GM15510 (cell line): ENCODE results near the gene ATOH8.

Source experiments
- POLR2A ChIP-seq: IDR thresholded peaks from 3 replicates; pipeline ENCODE4 v1.6.1; 2011; ENCODE audit warnings: borderline replicate concordance; ENCODE audit not compliant: insufficient read length; ENCODE audit errors: extremely low read depth

Gene ATOH8

DNA sequence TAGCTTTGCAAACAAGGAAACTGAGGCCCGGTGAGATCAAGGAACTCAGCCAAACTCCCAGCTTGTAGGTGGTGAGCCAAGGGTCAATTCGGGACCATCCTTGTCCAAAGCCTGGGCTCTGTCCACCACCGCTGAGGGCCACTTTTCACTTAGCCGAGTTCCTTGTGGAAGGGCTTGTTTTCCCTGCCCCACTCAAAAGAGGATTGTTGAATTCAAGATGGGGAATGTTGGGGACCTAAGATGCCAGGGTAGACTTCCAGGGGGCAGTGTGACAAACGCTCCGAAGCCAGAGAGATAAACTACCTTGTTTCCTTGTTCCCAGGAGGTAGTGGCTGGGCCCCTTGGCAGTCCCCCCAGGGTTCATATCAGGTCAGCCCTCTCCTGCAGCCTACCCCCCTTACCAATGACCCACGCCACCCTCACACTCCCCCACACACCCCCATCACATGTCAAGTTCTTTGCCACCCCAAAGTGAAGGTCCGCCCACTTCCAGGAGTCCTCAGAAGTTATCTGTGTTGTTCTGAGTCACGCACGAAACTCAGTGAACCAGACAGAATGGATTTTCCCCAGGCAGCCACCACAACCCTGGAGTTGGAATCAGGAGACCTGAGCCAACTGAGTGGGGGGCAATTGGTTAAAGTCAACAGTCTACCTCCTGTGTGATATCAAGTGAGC is 10.3 kb upstream of the ATOH8 start:
- no peak for TF ChIP-seq POLR2A

DNA sequence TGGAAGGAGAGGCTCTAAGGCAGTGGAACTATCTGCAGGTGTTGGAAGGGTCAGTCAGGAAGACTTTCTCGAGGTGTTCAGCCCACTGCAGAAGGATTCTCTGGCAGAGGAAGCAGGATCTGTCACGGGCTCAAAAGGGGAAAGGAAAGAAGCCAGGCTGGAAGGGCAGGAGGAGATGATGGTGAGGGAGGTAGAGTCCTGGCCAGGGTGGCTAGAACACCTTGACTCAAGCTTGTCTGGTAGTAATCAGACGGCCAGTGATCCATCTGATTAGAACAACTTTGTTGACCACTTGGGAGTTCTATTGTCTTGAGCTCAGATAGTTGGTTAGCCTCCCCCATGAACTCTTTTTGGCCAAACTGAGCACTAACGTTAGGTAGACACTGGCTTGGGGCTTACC is 9.7 kb upstream of the ATOH8 start:
- TF ChIP-seq POLR2A = no peak

DNA sequence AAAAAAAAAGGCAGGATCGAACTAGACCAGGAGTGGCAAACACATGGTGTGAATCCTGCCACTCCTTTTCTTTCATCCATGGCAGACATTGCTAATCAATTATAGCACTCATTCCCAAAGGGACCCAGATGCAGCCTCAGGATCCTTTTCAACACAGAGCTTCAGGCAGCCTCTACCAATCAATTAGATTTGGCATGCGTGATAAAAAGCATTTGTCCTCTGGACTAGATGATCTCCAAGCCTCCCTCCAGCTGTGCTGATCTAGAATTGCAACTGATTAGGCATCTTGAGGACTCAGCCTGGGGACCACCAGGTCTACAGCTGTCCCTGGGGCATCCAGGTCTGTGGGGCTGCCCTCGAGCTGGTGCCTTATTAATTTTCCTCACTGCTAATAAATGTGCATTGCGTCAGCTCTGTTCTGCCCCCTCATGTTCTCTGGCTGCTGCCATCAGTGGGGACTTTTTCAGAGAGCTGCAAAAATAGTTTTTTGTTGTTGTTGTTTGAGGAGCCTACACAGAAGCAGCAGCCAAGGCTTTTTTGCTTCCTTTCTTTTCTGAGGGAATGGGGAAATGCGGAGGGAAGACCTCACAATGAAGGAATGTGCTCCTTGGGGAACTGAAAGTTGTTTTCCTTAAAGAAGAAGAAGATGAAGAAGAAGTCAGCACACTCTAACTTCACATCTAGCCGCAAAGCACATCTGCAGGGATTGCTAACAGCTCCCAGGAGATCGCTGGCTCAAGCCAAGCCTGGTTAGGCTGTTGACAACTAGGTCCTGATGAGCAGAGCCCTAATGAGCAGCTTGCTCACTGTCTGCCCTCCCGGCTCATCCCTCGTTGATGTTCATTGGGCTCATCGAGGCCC is 8.8 kb upstream of the ATOH8 start:
- no peak for TF ChIP-seq POLR2A

DNA sequence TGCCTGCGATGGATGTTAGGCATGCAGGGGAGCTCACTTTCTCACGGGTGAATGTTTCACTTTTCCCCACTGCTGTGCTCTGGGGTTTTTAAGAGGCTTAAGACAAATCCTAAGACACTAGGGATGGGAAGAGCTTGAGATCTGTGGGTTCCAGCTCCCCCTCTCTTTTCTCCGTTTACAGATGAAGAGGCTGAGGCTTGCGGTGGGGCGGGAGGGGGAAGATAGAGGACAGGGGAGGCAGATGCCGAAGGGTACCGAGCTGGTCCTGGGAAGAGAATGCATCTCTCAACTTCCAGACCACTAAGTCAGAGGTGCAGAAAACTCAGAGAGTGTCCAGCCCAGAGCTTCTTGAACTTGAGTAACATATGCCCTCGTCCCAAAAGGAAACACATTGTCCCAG is 8.2 kb upstream of the ATOH8 start:
- TF ChIP-seq POLR2A = no peak

DNA sequence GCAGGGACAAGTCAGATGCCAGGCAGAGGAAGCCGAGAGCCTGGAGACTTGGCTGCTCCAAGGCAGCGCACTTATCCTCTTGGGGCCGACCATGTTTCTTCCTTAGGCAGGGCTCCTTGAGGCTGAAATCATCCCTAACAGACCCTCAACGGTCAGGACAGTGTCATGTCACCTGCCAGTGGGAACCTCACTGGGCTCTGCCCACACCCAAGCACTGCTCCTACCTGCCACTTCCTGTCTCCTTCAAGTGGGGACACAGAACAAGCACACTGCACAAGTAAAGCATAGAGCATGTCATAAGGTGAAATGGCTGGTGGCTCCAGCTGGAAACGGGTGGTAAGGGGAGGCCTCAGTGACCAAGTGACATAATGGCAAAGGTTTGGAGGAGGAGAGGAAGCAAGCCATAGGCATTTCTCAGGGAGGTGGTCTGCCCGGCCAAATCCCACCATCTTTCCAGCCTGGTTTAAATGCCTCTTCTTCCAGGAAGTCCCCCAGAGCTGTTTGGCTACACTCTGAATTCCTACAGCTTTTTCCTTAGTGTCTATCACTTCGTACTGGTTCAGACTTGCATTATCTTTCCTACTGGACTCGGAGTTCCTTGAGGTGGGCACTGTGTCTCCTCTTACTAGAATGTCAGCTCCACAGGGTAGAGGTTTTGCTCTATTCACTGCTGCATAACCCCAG is 7.3 kb upstream of the ATOH8 start:
- no peak for TF ChIP-seq POLR2A

DNA sequence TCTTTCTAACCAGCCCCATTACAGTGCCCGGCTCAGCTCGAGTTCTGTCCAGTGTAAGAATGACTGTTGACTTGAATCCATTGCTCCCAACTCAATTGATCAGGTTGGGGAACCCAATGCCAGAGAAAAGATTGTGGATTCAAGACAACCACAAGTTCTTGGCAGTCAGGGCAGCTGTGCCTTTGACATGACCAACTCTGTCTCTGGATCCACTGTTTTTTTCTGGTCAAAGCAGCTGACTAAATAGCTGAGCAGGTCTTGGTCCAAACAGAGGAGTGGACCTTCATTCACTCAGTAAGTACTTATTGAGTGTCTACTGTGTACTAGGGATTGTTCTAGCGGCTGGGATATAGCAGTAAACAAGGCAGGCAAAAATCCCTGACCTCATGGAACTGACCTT is 6.3 kb upstream of the ATOH8 start:
- no peak for TF ChIP-seq POLR2A

DNA sequence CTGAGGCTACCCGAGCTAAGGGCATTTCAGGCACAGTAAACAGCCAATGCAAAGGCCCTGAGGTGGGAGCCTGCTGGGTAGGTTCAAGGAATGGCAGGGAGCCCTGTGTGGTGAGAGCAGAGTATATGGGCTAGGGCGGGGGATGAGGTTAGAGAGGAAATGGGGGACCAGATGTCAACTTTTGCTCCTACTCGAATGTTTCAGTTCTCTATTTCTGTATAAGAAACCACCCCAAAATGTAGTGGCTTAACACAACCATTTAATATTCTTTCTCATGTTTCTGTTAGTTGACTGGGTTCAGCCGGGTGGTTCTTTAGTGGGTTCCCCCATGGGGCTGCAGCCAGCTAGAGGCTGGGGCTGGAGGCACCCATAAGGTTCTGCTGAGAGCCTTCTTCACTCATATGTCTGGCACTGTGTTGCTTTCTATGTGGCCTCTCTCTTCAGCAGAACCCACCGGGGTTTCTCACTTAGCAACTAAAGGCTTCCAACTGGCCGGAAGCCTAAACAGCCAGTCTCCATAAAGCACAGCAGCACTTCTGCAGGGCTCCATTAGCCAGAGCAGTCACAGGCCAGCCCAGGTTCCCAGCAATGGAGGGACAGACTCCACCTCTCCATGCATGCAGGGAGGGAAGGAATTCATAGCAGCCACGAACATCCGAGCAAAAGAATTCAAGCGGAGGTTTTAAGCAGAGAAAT is 5.6 kb upstream of the ATOH8 start:
- TF ChIP-seq POLR2A = no peak

DNA sequence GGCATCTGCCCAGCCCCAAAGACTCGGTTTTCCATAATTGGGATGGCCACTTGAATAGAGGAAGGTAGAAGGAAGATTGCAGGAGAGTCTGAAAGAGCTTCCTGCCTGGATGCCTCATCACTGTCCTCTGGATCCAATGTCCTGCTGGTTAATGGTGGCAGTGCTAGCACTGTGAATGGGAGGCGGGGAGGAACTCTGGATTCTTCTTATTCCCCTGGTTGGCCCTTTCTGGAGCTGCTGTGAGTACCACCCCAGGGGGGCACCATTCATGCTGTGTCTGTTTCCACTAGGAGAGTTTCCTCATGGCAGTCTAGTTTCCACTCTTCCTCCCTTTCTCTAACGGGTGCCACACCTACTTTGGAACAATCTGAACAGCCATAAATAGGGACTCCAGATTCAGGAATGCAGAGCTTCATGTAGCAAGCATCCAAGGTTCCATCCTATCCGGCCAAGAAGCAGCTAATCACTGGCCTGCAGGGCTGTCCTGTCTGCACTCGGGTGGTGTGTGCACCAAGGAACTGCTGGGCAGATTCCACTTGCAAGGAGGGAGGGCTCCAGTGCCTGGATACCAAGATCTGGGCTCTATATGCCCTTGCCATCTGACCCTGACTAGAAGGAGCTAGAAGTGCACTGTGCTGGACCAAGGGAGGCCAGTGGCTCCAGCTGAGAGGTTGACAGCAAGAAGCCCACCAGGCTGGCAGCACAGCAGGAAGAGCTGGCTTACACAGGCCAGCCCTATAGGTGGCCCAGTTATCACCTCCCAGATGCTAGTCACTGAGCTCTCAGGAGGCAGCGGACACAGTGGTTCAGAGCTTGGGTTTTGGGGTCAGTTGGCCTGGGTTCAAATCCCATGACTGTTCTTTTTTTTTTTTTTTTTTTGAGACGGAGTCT is 4.6 kb upstream of the ATOH8 start:
- no peak for TF ChIP-seq POLR2A

DNA sequence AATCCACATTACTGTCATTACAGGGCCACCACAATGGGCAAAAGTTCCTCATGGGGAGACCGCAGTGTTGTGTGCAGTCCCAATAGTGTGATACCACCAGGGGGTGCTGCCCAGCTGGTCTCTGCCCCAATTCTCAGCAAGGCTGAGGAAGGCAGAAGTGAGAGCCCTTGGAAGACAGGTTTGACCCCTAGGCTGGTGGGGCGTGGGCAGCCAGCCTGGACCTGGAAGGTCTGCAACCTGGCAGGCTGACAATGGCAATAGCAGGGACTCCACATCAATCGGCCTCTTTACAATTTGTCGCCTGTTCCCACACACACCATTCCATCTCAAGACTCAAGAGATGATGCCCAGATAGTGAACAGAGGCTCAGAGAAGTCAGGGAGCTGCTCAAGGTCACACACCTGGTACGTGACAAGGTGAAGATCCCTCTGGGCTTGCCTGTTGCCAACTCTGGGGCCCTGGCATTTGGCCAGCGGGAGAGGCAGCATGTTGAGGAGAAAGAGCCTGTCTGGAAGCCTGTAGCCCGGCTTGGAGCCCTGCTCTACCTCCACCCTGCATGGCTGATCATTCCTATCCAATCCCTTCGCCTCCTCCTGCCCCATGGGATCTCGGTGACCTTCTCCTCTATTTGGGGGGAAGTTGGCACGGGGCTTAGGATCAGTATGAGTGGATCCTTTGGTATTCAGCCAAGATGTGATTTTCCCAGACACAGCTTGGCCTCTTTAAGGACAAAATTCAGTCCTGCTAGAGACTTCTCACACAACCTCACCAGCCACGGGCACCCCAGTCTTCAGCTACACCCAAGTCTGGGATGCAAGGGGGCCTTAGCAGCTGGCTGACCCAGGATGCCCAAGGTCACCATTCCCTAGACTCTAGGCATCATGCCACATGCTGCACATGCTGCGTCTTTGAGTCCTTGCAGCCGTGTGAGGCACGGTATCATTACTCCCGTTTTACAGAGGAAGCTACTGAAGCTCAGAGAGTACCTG is 2.9 kb upstream of the ATOH8 start:
- no peak for TF ChIP-seq POLR2A

DNA sequence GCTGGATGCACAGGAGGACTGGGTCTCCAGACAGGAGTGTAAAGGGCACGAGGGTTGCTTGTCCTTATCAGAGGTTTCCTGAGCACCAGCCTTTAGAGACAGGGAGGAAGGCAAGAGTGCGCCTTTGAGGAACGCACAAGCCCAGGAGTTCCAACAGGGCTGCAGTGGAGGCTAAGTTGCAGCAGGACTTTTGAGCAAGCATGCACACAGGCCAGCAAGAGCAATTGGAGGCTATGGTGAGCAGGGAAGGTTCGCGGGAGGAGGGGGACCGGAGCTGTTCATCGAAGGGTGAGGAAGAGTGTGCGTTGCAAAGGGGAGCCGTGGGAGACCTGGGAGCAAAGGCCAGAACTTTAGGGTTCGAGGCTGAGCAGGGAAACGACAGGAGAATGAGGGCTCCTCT is 2.2 kb upstream of the ATOH8 start:
- no peak for TF ChIP-seq POLR2A

DNA sequence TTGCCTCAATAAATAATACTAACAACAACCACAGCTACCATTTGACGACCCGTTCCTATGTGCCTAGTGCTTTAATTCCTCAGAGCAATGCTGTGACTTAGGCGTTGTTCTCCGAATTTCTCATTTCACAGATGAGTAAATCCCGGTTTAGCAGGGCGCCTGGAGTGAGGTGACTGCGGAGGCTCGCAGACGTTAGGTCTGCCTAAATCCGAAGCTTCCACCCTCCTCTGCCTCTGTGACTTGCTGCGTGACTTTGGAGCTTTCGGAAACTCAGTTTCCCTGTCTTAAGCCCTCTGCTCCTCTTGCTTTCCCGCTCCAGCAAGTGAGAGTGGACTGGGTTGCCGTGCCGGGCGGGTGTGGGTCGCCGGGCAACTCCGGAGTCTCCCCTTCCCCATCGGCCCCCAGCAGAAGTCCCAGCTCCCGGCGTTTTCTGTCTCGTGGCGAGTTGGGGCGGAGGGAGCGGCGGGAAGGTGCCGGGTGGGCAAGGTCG is 711 bp upstream of the ATOH8 start:
- TF ChIP-seq POLR2A = no peak

DNA sequence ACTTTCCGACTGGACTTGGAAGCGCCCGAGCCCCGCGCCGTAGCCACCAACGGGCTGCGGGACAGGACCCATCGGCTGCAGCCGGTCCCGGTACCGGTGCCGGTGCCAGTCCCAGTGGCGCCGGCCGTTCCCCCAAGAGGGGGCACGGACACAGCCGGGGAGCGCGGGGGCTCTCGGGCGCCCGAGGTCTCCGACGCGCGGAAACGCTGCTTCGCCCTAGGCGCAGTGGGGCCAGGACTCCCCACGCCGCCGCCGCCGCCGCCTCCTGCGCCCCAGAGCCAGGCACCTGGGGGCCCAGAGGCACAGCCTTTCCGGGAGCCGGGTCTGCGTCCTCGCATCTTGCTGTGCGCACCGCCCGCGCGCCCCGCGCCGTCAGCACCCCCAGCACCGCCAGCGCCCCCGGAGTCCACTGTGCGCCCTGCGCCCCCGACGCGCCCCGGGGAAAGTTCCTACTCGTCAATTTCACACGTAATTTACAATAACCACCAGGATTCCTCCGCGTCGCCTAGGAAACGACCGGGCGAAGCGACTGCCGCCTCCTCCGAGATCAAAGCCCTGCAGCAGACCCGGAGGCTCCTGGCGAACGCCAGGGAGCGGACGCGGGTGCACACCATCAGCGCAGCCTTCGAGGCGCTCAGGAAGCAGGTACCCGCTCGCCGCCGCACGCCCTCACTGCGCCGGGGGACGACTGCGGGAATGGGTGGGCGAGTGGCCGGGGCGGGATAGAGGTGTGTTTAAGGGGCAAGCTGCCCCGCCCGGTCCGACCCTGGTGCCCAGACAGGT is 713 bp downstream of the ATOH8 start:
- no peak for TF ChIP-seq POLR2A

DNA sequence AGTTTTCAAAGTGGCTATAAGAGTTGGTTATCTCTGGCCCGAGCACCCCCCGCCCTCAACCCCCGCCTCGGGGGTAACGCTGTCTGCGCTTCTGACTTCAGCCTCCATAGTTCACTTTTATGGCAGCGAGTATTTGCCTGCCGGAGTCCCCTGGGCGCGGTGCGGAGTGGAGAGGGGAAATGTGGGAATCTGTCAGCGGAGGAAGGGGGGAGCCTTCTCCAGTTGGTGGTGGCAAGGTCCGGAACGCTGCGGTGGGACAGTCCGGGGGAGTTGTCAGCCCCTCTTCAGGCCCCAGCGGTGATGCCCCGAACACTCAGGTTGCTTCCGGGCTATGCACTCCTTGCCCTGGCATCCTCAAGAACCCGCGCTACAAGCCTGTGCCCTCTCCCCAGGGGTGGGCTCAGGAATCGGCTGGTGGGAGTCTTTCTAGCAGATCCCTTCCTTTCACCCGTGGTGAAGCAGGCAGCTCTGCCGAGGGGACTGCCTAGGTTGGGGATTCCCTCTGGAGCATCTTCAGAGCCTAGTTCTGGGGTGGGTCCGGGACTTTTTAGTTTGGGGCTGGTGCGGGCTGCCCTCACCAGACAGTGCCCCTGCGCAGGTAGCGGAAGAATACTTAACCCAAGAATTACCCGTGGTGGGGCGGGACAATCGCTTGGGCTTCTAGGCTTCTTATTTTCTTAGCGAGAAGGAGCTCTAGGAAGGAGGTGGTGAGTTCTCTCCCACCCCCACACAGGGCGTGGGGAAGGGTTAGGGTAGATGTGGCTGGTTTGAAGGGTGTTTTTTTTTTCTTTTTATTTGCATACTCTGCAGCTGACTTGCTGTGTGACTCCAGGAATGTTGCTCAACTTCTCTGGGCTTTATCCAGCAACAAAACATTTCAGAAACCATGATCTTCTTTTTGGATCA is 1.6 kb downstream of the ATOH8 start:
- TF ChIP-seq POLR2A = no peak
